Astrocyte of the spinal cord (primary cell): ENCODE data around the gene ZAP70.

Experiments used
- DNase-seq: peaks from one replicate; pipeline ENCODE4 v3.0.0; 2011; ENCODE audit warnings: low read depth, low spot score
- H3K4me3 ChIP-seq: 2 replicates; pipeline ENCODE4 v1.5.1; 2011; ENCODE audit warnings: low read depth, mild to moderate bottlenecking, low read length, moderate library complexity
- CTCF ChIP-seq: IDR thresholded peaks from 2 replicates; pipeline ENCODE4 v1.5.1; 2012; ENCODE audit warnings: low read depth, mild to moderate bottlenecking, low read length, inconsistent platforms
- in situ Hi-C: cut with HindIII; loops from 2 replicates; pipeline ENCODE4 v1.10.0; 2017; ENCODE audit warnings: low sequenced_read_pairs

ZAP70 gene

GRCh38 chr2:97785818-97786217 lies 72.4 kb downstream of the ZAP70 start:
- no peak overlapping the region for H3K4me3 ChIP-seq
- in situ Hi-C loops: no loop called here
- no peak for DNase-seq
- no peak for TF ChIP-seq CTCF

- H3K4me3 ChIP-seq: no peak overlapping the region
- no peak for DNase-seq
- TF ChIP-seq CTCF: no peak
- in situ Hi-C loops: no loop called here
Measured at GRCh38 chr2:97788986-97789644, 75.7 kb downstream of the ZAP70 start.
